PFSK-1 (cell line): Measurements from ENCODE around the gene POP7.

ENCODE experiments used
- POLR2AphosphoS5 ChIP-seq: IDR thresholded peaks from 2 replicates; pipeline ENCODE4 v1.6.1; 2012; ENCODE audit warnings: low read depth, mild to moderate bottlenecking, control low read depth, low read length, moderate library complexity
- SIN3A ChIP-seq: IDR thresholded peaks from 2 replicates; pipeline ENCODE4 v1.6.1; 2012; ENCODE audit warnings: mild to moderate bottlenecking, low read length, moderate library complexity, borderline replicate concordance; ENCODE audit not compliant: insufficient read depth
- TAF1 ChIP-seq: IDR thresholded peaks from 2 replicates; pipeline ENCODE4 v1.6.1; 2012; ENCODE audit warnings: low read length, control low read depth, borderline replicate concordance; ENCODE audit not compliant: insufficient read depth

GRCh38 chr7:100710452-100710851 is 4.5 kb downstream of the POP7 start:
- no peak for TF ChIP-seq POLR2AphosphoS5
- TF ChIP-seq SIN3A: no peak
- TF ChIP-seq TAF1: no peak
